GM18909 (cell line): Measurements from ENCODE around the gene DCDC2.
A peak's percentile ranks its signal among the peaks of the same experiment; 100 is the strongest.
"Not testable (repeated sequence)": the region's sequence is repeated elsewhere in the genome, so short reads cannot be mapped to it uniquely, and the experiment has no call there.

Source experiments
- ATAC-seq: cut with Tn5 transposase; IDR thresholded peaks from one replicate; pipeline ENCODE4 v1.9.1; 2021; ENCODE audit warnings: mild to moderate bottlenecking; ENCODE audit not compliant: unreplicated experiment, poor library complexity

The DCDC2 gene

GRCh38 chr6:24273096-24273870 is 84.6 kb downstream of the DCDC2 start:
- ATAC-seq, result no peak

DNA sequence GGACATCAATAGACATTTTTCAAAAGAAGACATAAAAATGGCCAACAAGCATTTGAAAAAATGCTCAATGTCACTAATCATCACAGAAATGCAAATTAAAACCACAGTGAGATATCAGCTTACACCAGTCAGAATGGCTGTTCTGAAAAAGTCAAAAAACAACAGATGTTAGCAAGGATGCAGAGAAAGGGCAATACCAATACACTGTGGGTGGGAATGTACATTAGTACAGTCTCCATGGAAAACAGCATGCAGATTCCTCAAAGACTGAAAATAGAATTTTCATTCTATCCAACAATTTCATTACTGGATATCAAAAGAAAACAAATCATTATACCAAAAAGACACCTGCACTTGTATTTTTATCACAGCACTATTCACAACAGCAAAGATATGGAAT is 85.3 kb downstream of the DCDC2 start:
- no peak for ATAC-seq

DNA sequence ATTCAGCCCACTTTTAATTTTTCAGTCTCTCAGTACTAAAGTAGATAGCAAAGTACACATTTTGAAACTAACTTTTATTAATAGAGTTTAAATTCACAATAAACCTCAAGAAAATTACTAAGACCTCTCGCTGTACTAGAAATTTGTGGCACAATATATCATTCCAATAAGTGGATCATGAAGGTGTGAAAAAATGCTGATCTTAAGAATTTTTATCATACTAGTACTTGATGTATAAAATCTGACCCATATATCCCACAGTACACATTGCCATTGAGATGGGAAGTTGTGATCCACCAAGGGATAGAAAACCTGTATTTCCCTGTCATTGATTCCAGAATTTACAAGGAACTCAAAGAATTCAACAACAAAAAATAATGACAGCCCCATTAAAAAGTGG is 85.7 kb downstream of the DCDC2 start:
- no peak for ATAC-seq

- ATAC-seq, result no peak
Measured at GRCh38 chr6:24270011-24270410, 87.8 kb downstream of the DCDC2 start.

GRCh38 chr6:24258214-24258613 is 99.6 kb downstream of the DCDC2 start:
- not testable (repeated sequence) for ATAC-seq

DNA sequence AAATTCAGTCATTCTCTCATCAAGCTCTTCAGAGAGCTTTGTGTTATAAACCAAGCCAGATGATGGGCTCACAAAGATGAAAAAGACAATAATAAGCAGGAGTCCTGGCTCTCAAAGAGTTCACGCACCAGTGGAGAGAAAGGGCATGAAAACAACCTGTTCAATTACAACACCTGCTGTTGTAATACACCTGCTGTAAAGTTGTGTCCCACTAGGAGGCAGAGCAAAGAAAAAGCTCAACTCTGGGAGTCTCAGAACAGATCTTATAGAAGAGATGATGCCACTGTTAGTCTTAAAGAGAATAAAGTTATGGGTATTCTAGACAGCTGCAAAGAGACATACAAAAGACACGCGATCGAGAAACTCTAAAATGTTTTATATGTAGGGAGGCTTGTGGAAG is 100.6 kb downstream of the DCDC2 start:
- ATAC-seq, result no peak

DNA sequence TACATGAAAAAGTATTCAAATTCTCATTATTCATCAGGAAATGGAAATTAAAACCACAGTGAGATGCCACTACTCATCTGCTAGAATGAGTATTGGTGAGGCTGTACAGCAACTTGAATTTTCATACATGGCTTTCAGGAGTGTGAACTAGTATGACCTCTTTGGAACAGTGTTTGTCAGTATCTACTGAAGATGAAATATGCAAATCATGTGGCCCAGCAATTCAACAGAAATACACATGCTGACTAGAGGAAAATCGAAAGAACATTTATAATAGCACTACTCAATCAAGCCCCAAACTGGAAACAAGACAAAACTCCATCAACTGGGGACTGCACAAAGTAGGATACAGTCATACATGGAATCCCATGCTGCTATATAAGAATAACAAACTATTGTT is 102.2 kb downstream of the DCDC2 start:
- peak; percentile 98 for ATAC-seq

GRCh38 chr6:24253360-24253759 is 104.5 kb downstream of the DCDC2 start:
- no peak for ATAC-seq

DNA sequence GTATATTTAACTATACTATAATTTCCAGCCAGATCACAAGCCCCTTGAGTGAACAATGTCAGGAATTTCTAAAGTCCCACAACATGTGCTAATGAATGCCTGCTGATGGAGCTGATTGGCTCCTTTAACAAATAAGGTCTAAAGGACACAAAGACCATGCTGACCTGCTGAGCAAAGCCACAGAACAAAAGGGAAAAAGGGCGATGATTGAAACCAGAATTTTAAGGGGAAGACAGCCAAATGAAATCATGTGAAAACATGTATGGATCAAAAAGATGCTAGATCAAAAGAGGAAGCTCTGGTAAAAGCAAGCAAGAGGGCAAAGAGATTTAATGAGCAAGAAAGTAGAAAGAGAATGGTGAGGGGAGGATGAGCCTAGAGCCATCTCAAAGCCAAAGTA is 105.6 kb downstream of the DCDC2 start:
- ATAC-seq, result no peak

GRCh38 chr6:24251339-24251738 is 106.5 kb downstream of the DCDC2 start:
- no peak for ATAC-seq

- no peak for ATAC-seq
Measured at GRCh38 chr6:24249926-24250325, 107.9 kb downstream of the DCDC2 start.

DNA sequence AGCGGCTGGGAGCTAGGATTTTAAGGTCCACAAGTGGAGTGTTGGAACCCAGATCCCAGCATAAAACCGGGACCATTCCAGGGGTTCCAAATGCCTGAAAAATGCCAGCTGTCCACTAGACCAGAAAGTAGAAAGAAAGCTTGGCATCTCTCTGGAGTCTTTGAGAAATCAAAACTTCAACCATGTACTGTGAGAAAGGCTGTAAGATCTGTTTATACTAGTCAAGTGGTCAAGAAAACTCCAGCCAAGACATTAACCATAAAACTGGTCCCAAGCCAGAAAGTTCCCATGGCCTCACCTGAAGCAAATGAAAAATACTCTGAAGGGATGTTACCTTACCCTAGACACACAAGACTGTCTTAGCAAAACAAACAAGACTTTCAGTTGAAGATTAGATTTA is 112.6 kb downstream of the DCDC2 start:
- no peak for ATAC-seq

DNA sequence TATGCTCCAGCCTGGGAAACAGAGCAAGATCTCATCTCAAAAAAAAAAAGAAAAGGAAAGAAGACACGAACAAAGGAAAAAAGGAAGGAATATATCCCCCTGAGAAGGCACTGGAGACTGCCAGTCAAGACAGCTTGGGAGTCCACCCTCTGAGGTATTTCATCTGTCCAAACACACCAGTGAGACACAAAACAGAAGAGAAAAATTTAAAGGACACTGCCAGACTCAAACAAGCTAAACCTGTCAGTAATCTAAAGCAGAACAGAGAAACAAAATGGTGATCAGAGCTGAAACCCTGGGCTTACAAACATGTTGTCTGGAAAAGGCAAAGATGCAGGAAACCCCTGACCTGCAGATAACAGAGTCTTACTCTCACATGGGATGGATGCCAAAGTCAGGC is 114.9 kb downstream of the DCDC2 start:
- ATAC-seq, result no peak

DNA sequence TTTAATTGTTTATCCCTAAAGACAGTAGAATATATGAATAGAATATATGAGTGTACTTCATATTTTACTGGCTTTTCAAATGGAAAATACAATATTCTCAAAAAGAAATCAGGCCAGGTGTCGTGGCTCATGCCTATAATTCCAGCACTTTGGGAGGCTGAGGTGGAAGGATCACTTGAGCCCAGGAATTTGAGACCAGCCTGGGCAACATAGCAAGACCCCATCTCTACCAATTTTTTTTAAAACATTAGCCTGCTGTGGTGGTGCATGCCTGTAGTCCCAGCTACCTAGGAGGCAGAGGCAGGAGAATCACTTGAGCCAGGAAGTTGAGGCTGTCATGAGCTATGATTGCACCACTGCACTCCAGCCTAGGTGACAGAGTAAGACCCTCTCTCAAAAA is 116.1 kb downstream of the DCDC2 start:
- not testable (repeated sequence) for ATAC-seq

- ATAC-seq, result no peak
Measured at GRCh38 chr6:24240943-24241342, 116.9 kb downstream of the DCDC2 start.

GRCh38 chr6:24240380-24240928 is 117.4 kb downstream of the DCDC2 start:
- no peak for ATAC-seq

GRCh38 chr6:24238700-24239099 is 119.2 kb downstream of the DCDC2 start:
- no peak for ATAC-seq

- ATAC-seq, result not testable (repeated sequence)
Measured at GRCh38 chr6:24236779-24237178, 121.1 kb downstream of the DCDC2 start.

- no peak for ATAC-seq
Measured at GRCh38 chr6:24233813-24234442, 123.9 kb downstream of the DCDC2 start.

- no peak for ATAC-seq
Measured at GRCh38 chr6:24231438-24231977, 126.4 kb downstream of the DCDC2 start.

GRCh38 chr6:24229696-24230405 is 128.0 kb downstream of the DCDC2 start:
- no peak for ATAC-seq
